Activated CD4-positive, alpha-beta T cell treated with anti-CD3 and anti-CD28 coated beads, Interleukin-2, amount 10 ng/mL, durations not matched to agents 24 days and 14 days (primary cell): ENCODE measurements around the gene EPN1. TPM values are rescaled to one million over a fixed set of nuclear protein-coding genes. Genes with fewer than 3 reads are reported as not detected.
"Not testable (repeated sequence)": the region's sequence is repeated elsewhere in the genome, so short reads cannot be mapped to it uniquely, and the experiment has no call there.

Experiments
- DNase-seq: peaks from one replicate; pipeline ENCODE4 v3.0.0; 2022
- H3K27ac Mint-ChIP-seq: one replicate; pipeline ENCODE4 v1.8.0; 2022; ENCODE audit warnings: mild to moderate bottlenecking, mixed read lengths
- H3K27me3 Mint-ChIP-seq: one replicate; pipeline ENCODE4 v1.8.0; 2022; ENCODE audit warnings: mixed read lengths
- H3K36me3 Mint-ChIP-seq: one replicate; pipeline ENCODE4 v1.8.0; 2022; ENCODE audit warnings: low read depth, mild to moderate bottlenecking, mixed read lengths
- H3K4me1 Mint-ChIP-seq: one replicate; pipeline ENCODE4 v1.8.0; 2021; ENCODE audit warnings: mixed read lengths
- H3K4me3 Mint-ChIP-seq: one replicate; pipeline ENCODE4 v1.8.0; 2022; ENCODE audit warnings: mild to moderate bottlenecking, moderate library complexity, mixed read lengths
- H3K9me3 Mint-ChIP-seq: one replicate; pipeline ENCODE4 v1.8.0; 2021; ENCODE audit warnings: mixed read lengths
- intact Hi-C: fragments of 100-400 bp; cut with micrococcal nuclease; formaldehyde crosslinking; loops from one replicate; pipeline ENCODE4 v1.15.1; 2023
- total RNA-seq: library from RNA; stranded (reverse); gene quantifications from 2 replicates; pipeline ENCODE4 v1.2.3, GENCODE V29; 2022

Gene EPN1
- total RNA-seq, 1 donor from 2014 or later: 45.4 TPM

DNA sequence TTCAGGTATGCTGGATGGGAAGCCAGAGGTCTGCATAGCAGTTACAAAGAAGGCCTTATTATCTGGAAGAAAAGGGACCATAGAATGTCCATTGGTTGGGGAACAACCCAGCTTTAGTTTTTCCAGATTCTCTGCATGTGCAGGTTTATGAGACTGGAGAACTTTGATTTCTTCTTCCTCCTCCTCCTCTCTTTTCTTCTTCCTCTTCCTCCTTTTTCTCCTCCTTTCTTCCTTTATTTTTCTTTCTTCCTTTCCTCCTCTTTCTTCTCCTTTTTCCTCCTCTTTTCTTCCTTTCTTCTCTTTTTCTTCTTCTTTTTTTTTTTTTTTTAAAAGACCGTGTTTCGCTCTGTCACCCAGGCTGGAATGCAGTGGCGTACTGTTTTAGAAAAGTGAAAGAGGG is 30.9 kb downstream of the EPN1 start:
- no peak overlapping the region for H3K27ac Mint-ChIP-seq
- H3K9me3 Mint-ChIP-seq: no peaks in the 10 kb centered on the region
- H3K27me3 Mint-ChIP-seq: no peaks in the 10 kb centered on the region
- peaks cover 13% of the 10 kb centered on the region for H3K36me3 Mint-ChIP-seq
- H3K4me1 Mint-ChIP-seq: no peaks in the 10 kb centered on the region
- intact Hi-C loops: no loop called here
- no peak overlapping the region for H3K4me3 Mint-ChIP-seq
- DNase-seq: no peak

DNA sequence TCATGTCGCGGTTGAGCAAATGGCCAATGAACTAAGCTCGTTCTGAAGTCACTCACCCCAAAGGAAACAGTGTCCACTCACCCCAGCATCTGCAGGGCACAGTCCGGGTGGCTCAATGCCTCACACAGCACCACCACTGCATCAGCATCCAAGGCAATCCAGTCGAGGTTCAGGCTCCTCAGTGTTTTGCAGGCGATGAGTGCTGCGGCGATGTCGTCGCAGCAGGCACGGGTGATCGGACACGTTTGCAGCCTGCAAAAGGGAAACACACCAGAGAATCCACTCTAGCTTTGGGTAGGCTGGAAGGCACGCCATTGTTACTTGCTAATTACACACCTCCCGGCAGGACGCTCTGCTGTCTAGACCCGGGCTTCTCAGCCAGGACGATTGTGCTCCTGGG is 36.7 kb downstream of the EPN1 start:
- Mint-ChIP-seq H3K27ac (no peak overlapping the region), H3K27me3 (no peaks in the 10 kb centered on the region), H3K4me3 (no peak overlapping the region), H3K9me3 (peaks cover 8% of the 10 kb centered on the region), H3K4me1 (no peaks in the 10 kb centered on the region), H3K36me3 (peaks cover 3% of the 10 kb centered on the region)
- DNase-seq: no peak
- intact Hi-C loops: no loop called here

GRCh38 chr19:55712804-55713631 is 38.0 kb downstream of the EPN1 start:
- Mint-ChIP-seq H3K36me3 (peaks cover 3% of the 10 kb centered on the region), H3K27me3 (no peaks in the 10 kb centered on the region), H3K27ac (no peak overlapping the region)

GRCh38 chr19:55716531-55716930 is 41.5 kb downstream of the EPN1 start:
- Mint-ChIP-seq H3K4me1 (no peaks in the 10 kb centered on the region), H3K4me3 (no peak overlapping the region), H3K36me3 (peaks cover 3% of the 10 kb centered on the region), H3K27me3 (peaks cover 1% of the 10 kb centered on the region), H3K9me3 (peaks cover 20% of the 10 kb centered on the region), H3K27ac (no peak overlapping the region)
- intact Hi-C loops: no loop called here
- DNase-seq: no peak

More at GRCh38 chr19:55712804-55713631, 38.0 kb downstream of the EPN1 start:
- DNase-seq: no peak
- no peaks in the 10 kb centered on the region for H3K4me1 Mint-ChIP-seq
- no peak overlapping the region for H3K4me3 Mint-ChIP-seq
- intact Hi-C loops: no loop called here
- peaks cover 8% of the 10 kb centered on the region for H3K9me3 Mint-ChIP-seq

GRCh38 chr19:55717251-55717650 is 42.2 kb downstream of the EPN1 start:
- intact Hi-C loops: no loop called here
- Mint-ChIP-seq H3K27ac (no peak overlapping the region), H3K36me3 (peaks cover 3% of the 10 kb centered on the region), H3K4me3 (no peak overlapping the region), H3K4me1 (no peaks in the 10 kb centered on the region), H3K9me3 (peaks cover 23% of the 10 kb centered on the region), H3K27me3 (peaks cover 1% of the 10 kb centered on the region)
- no peak for DNase-seq

DNA sequence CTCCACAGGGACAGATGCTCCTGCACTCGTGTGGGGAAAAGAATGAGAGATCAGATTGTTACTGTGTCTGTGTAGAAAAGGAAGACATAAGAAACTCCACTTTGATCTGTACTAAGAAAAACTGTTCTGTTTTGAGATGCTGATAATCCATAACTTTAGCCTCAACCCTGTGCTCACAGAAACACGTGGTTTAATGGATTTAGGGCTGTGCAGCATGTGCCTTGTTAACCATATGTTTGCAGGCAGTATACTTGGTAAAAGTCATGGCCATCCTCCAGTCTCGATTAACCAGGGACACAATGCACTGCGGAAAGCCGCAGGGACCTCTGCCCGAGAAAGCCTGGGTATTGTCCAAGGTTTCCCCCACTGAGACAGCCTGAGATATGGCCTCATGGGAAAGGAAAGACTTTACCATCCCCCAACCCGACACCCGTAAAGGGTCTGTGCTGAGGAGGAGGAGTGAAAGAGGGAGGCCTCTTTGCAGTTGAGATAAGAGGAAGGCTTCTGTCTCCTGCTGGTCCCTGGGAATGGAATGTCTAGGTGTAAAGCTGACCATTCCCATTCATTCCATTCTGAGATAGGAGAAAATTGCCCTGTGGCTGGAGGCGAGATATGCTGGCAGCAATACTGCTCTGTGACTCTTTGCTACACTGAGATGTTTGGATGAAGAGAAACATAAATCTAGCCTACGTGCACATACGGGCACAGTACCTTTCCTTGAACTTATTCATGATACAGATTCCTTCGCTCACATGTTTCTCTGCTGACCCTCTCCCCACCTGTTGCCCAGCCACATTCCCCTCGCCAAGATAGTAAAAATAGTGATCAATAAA is 43.1 kb downstream of the EPN1 start:
- H3K4me3 Mint-ChIP-seq, H3K36me3 Mint-ChIP-seq, H3K27me3 Mint-ChIP-seq, H3K27ac Mint-ChIP-seq, H3K4me1 Mint-ChIP-seq, DNase-seq, intact Hi-C loops: not testable (repeated sequence)
- H3K9me3 Mint-ChIP-seq: peaks cover 26% of the 10 kb centered on the region

GRCh38 chr19:55720214-55720746 is 45.3 kb downstream of the EPN1 start:
- H3K36me3 Mint-ChIP-seq: no peaks in the 10 kb centered on the region
- no peak for DNase-seq
- H3K27me3 Mint-ChIP-seq: peaks cover 1% of the 10 kb centered on the region
- intact Hi-C loops: no loop called here
- no peak overlapping the region for H3K27ac Mint-ChIP-seq
- H3K4me1 Mint-ChIP-seq: no peaks in the 10 kb centered on the region
- peaks cover 26% of the 10 kb centered on the region for H3K9me3 Mint-ChIP-seq
- no peak overlapping the region for H3K4me3 Mint-ChIP-seq

DNA sequence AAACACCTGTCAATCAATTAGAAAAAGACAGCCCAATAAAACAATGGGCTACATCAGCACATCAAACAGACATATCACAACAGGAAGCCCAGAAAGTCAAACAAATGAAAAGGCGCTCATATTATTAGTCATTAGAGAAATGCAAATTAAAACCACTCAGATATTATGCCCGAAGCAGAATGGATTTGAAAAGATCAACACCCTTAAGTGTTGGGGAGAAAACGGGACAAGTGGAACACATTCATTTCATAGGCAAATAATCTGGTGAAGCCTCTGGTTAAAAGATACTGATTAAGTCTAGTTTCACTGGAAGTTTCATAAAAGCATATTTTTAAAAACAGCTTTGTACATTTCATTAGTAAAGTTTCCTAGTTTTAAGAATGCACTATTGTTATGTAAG is 45.8 kb downstream of the EPN1 start:
- intact Hi-C loops: no loop called here
- DNase-seq: no peak
- H3K4me3 Mint-ChIP-seq: no peak overlapping the region
- peaks cover 1% of the 10 kb centered on the region for H3K27me3 Mint-ChIP-seq
- H3K36me3 Mint-ChIP-seq: no peaks in the 10 kb centered on the region
- no peaks in the 10 kb centered on the region for H3K4me1 Mint-ChIP-seq
- H3K9me3 Mint-ChIP-seq: peaks cover 26% of the 10 kb centered on the region
- H3K27ac Mint-ChIP-seq: no peak overlapping the region

DNA sequence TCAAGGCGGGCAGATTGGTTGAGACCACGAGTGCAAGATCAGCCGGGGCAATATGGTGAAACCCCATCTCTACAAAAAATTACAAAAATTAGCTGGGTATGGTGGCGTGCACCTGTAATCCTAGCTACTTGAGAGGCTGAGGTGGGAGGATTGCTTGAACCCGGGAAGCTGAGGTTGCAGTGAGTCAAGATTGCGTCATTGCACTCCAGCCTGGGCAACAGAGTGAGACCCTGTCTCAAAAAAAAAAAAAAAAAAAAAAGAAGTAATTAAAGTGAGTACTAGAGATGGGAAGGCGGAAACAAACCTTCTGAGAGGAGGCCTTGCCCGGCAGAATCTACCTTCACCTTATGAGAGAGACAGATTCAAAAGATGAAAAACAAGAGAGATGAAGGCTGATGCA is 48.5 kb downstream of the EPN1 start:
- Mint-ChIP-seq H3K27me3 (peaks cover 1% of the 10 kb centered on the region), H3K36me3 (no peaks in the 10 kb centered on the region), H3K4me1 (no peaks in the 10 kb centered on the region), H3K4me3 (no peak overlapping the region), H3K27ac (no peak overlapping the region), H3K9me3 (peaks cover 25% of the 10 kb centered on the region)
- no peak for DNase-seq
- intact Hi-C loops: no loop called here

DNA sequence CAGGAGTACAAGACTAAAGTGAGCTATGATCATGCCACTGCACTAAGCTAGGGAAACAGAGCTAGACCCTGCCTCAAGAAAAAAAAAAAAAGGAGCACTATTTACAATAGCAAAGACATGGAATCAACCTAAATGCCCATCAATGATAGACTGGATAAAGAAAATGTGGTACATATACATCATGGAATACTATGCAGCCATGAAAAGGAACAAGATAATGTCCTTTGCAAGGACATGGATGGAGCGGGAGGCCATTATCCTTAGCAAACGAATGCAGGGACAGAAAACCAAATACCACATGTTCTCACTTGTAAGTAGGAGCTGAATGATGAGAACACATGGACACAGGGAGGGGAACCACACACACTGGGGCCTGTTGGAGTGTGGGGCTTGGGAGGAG is 55.4 kb downstream of the EPN1 start:
- DNase-seq, H3K4me3 Mint-ChIP-seq, H3K27me3 Mint-ChIP-seq, intact Hi-C loops, H3K27ac Mint-ChIP-seq, H3K36me3 Mint-ChIP-seq, H3K4me1 Mint-ChIP-seq: not testable (repeated sequence)
- H3K9me3 Mint-ChIP-seq: peaks cover 14% of the 10 kb centered on the region

GRCh38 chr19:55738302-55738701 is 63.3 kb downstream of the EPN1 start, which contains the start of gene NLRP9:
Gene NLRP9 (minus strand): TSS chr19:55738402. CDS start chr19:55738374, 28 bp downstream.
- no peak within 1 kb of the TSS for H3K4me3 Mint-ChIP-seq
- peaks cover 6% of the 10 kb centered on the region for H3K9me3 Mint-ChIP-seq
- no peak within 1 kb of the TSS for H3K27ac Mint-ChIP-seq
- no peaks in the 10 kb centered on the region for H3K4me1 Mint-ChIP-seq
- intact Hi-C loops: no loop called here
- DNase-seq: no peak
- H3K27me3 Mint-ChIP-seq: no peaks in the 10 kb centered on the region
- H3K36me3 Mint-ChIP-seq: no peaks in the 10 kb centered on the region

DNA sequence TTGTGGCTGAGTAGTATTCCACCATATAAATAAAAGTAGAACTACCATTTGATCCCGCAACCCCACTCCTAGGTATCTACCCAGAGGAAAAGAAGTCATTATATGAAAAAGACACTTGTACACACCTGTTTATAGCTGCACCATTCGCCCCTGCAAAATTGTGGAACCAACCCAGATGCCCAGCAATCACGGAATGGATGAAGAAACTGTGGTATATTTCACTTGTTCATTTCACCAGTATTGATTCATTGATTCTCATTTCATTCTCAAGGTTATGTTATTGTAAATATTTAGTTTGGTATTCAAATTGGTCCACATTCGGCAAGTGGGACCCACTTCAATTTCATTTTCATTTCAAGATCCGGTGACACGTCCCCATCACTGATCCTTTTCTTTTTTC is 75.7 kb downstream of the EPN1 start:
- Mint-ChIP-seq H3K27ac (no peak overlapping the region), H3K27me3 (no peaks in the 10 kb centered on the region), H3K36me3 (no peaks in the 10 kb centered on the region), H3K4me3 (no peak overlapping the region), H3K9me3 (peaks cover 2% of the 10 kb centered on the region), H3K4me1 (no peaks in the 10 kb centered on the region)
- no peak for DNase-seq
- intact Hi-C loops: no loop called here

- peaks cover 5% of the 10 kb centered on the region for H3K9me3 Mint-ChIP-seq
- no peaks in the 10 kb centered on the region for H3K27me3 Mint-ChIP-seq
- H3K4me3 Mint-ChIP-seq: no peak overlapping the region
- intact Hi-C loops: no loop called here
- DNase-seq: no peak
- no peaks in the 10 kb centered on the region for H3K4me1 Mint-ChIP-seq
- no peaks in the 10 kb centered on the region for H3K36me3 Mint-ChIP-seq
- no peak overlapping the region for H3K27ac Mint-ChIP-seq
These were observed 78.4 kb downstream of the EPN1 start for GRCh38 chr19:55753401-55753800.

GRCh38 chr19:55756808-55757207 is 81.8 kb downstream of the EPN1 start:
- H3K36me3 Mint-ChIP-seq, DNase-seq, intact Hi-C loops, H3K9me3 Mint-ChIP-seq, H3K27ac Mint-ChIP-seq, H3K4me1 Mint-ChIP-seq, H3K27me3 Mint-ChIP-seq, H3K4me3 Mint-ChIP-seq: not testable (repeated sequence)
